ENCODE measurements around the gene UQCRC1.

Gene UQCRC1

DNA sequence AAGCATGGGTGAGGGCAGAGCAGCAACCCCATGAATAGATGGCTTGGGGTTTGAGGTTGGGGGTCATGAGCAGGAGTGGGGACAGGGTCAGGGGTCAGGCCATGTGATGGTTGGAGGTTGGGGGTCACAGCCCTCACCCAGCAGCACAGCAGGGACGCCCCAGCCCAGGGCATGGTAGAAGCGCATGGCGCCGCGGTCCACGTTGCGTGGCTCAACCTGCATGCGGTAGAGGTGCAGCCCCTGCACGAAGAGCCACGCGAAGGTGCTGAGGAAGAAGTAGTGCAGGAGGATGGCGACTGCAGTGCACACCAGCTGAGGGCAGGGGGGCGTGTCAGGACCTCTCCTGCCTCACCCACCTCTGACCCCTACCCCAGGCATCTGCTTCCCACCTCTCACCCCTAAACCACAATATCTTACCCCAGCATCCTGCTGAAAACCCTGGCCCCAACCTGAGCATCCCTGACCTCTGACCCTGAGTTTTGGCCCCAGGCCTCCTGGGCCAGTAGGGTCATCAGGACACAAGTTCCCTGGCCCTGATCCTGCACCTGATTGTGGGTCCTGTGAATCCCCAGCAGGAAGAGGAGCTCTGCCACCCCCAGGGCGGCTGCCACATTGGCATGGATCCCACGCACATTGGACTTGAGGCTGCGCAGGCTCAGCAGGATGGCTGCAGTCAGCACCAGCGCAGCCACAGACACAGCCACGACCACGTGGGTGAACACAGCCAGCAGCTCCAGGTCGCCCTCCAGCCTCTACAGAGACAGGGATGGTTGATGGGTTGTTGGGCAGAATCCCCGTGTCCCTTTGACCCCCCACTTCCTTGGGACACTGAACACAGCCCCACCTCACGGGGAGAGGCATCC, 35.7 kb upstream of the UQCRC1 start:
- H3K4me1 ChIP-seq (ENCODE audit: control insufficient read depth, insufficient read depth, low read length), result no peaks in the 10 kb centered on the region
- peaks cover 66% of the 10 kb centered on the region for H3K36me3 ChIP-seq (ENCODE audit: control insufficient read depth, insufficient read depth, low read length)
- no peaks in the 10 kb centered on the region for H3K27me3 ChIP-seq (ENCODE audit: control insufficient read depth, insufficient read depth, low read length)
- no peak overlapping the region for H3K9ac ChIP-seq (ENCODE audit: low read depth, low read length)
- H3K9me3 ChIP-seq (ENCODE audit: control insufficient read depth, insufficient read depth, low read length), result no peaks in the 10 kb centered on the region
- no peak overlapping the region for H3K4me3 ChIP-seq (ENCODE audit: low read depth, low read length)

DNA sequence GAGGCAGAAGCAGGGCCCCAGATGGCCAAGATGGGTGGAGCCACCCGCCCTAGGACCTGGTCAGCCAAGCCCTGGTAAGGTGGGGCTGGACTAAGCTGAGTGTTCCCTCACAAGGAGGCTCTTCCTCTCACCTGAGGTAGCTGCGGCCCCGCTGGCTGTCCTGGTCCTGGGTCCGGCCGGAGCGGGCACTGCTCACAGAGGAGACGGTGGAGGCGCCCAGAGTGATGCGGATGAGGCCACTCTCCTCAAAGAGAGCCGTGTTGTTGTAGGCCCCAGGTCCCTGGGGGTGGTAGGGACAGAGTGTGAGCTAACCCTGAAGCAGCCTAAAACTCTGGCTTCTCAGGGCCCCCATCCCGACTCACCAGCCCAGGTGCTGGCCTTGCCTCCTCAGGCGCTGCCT, 33.2 kb upstream of the UQCRC1 start:
- no peaks in the 10 kb centered on the region for H3K27me3 ChIP-seq (ENCODE audit: control insufficient read depth, insufficient read depth, low read length)
- H3K9me3 ChIP-seq (ENCODE audit: control insufficient read depth, insufficient read depth, low read length), result no peaks in the 10 kb centered on the region
- no peak overlapping the region for H3K4me3 ChIP-seq (ENCODE audit: low read depth, low read length)
- H3K9ac ChIP-seq (ENCODE audit: low read depth, low read length), result no peak overlapping the region
- H3K36me3 ChIP-seq (ENCODE audit: control insufficient read depth, insufficient read depth, low read length), result peaks cover 54% of the 10 kb centered on the region
- no peaks in the 10 kb centered on the region for H3K4me1 ChIP-seq (ENCODE audit: control insufficient read depth, insufficient read depth, low read length)

DNA sequence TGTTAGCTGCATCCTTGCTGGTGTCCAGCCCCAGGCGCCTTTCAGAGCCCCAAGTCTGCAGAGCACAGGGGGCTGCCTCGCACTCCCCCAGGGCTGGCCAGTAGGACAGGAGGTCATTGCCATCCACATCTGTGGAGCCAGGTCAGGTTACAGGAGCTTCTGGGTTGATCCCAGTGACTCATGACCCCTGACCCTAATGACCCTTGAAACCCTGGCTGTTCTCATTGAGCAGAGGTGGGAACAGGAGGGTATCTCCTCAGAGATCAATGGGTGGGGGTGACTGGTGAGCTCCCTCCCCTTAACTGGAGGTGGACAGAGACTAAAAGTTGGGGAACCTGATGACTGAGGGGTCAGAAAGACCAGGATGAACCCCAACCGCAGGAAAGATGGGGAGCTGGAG, 31.9 kb upstream of the UQCRC1 start:
- H3K27me3 ChIP-seq (ENCODE audit: control insufficient read depth, insufficient read depth, low read length), result no peaks in the 10 kb centered on the region
- no peak overlapping the region for H3K4me3 ChIP-seq (ENCODE audit: low read depth, low read length)
- peaks cover 51% of the 10 kb centered on the region for H3K36me3 ChIP-seq (ENCODE audit: control insufficient read depth, insufficient read depth, low read length)
- H3K4me1 ChIP-seq (ENCODE audit: control insufficient read depth, insufficient read depth, low read length), result no peaks in the 10 kb centered on the region
- H3K9ac ChIP-seq (ENCODE audit: low read depth, low read length), result no peak overlapping the region
- H3K9me3 ChIP-seq (ENCODE audit: control insufficient read depth, insufficient read depth, low read length), result no peaks in the 10 kb centered on the region

DNA sequence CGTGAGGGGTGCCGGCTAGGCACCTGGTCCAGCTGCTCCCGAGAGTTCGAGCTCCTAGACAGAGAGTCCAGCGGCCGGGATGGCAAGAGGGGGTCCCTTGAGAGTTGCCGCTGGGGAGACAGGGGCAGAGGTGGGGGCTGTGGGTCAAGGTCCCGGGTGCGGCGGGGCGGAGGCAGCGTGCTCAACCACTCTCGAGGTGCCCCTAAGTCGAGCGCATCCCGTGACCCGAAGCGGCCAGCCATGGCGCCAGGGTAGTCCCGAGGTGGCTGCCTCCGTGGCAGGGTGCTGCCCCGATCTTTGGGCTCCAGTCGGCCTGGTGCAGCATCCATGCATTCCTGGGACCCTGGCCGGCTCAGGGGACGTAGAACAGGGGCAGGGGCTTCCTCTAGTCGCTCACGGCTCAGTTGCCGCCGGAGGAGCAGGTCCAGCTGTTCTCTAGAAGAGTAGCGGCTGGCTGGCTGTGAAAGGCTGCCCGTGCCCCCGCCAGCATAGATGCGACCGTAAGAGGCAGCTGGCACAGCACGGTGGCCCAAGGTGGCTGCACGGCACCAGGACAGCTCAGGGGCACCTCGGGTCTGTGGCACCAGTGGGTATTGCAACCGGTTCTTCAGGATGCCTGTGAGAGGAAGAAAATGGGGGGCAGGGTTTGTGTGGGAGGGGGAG, 30.6 kb upstream of the UQCRC1 start:
- no peaks in the 10 kb centered on the region for H3K27me3 ChIP-seq (ENCODE audit: control insufficient read depth, insufficient read depth, low read length)
- H3K9me3 ChIP-seq (ENCODE audit: control insufficient read depth, insufficient read depth, low read length), result no peaks in the 10 kb centered on the region
- no peak overlapping the region for H3K9ac ChIP-seq (ENCODE audit: low read depth, low read length)
- no peak overlapping the region for H3K4me3 ChIP-seq (ENCODE audit: low read depth, low read length)
- no peaks in the 10 kb centered on the region for H3K4me1 ChIP-seq (ENCODE audit: control insufficient read depth, insufficient read depth, low read length)
- H3K36me3 ChIP-seq (ENCODE audit: control insufficient read depth, insufficient read depth, low read length), result peaks cover 39% of the 10 kb centered on the region

DNA sequence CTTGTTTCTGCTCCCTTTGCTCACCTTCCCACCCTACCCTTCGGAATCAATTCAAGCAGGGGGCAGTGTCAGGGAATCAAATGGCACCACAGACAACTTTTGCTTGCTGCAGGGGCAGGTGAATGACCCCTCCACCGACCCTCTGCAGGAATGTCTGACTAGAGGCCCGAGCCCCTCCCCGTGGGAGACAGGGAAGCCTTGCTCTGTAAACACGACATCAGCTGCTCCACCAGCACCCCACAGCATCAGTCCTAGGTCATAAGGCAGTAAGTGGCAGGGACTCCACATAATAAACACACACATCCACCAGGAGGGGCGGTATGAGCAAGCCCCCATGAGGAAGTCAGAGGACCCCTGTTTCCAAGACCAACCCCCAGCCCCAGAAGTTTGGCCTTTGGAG, 27.9 kb upstream of the UQCRC1 start:
- no peaks in the 10 kb centered on the region for H3K27me3 ChIP-seq (ENCODE audit: control insufficient read depth, insufficient read depth, low read length)
- no peaks in the 10 kb centered on the region for H3K9me3 ChIP-seq (ENCODE audit: control insufficient read depth, insufficient read depth, low read length)
- no peak overlapping the region for H3K9ac ChIP-seq (ENCODE audit: low read depth, low read length)
- H3K36me3 ChIP-seq (ENCODE audit: control insufficient read depth, insufficient read depth, low read length), result peaks cover 32% of the 10 kb centered on the region
- H3K4me1 ChIP-seq (ENCODE audit: control insufficient read depth, insufficient read depth, low read length), result no peaks in the 10 kb centered on the region
- no peak overlapping the region for H3K4me3 ChIP-seq (ENCODE audit: low read depth, low read length)

DNA sequence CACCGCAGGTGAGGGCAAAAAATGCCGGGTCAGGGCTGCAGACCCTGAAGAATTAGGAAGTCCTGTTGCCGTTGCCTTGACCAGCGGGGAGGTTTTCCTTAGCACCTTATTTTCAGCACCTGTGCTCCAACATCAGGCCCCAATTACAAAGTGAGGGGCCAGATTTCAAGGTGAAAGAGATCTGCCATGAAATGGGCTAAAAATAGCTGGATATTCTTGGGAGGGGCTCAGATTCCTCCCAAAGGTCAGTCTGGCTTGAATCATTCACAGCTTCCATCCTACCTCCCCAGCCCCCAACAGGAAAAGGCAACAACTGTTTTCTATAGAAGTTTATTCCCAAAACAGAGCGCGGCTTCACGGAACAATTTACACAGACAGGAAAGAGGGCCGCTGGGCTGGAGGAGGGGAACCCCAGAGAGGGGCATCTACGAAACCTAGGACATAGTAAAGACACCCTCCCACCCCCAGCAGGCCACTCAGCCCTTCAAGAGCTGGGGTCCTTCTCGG, 26.8 kb upstream of the UQCRC1 start:
- H3K9ac ChIP-seq (ENCODE audit: low read depth, low read length), result peak overlapping the region; percentile 28
- no peaks in the 10 kb centered on the region for H3K9me3 ChIP-seq (ENCODE audit: control insufficient read depth, insufficient read depth, low read length)
- H3K27me3 ChIP-seq (ENCODE audit: control insufficient read depth, insufficient read depth, low read length), result no peaks in the 10 kb centered on the region
- peaks cover 38% of the 10 kb centered on the region for H3K36me3 ChIP-seq (ENCODE audit: control insufficient read depth, insufficient read depth, low read length)
- H3K4me1 ChIP-seq (ENCODE audit: control insufficient read depth, insufficient read depth, low read length), result no peaks in the 10 kb centered on the region
- peak overlapping the region; percentile 89 for H3K4me3 ChIP-seq (ENCODE audit: low read depth, low read length)

DNA sequence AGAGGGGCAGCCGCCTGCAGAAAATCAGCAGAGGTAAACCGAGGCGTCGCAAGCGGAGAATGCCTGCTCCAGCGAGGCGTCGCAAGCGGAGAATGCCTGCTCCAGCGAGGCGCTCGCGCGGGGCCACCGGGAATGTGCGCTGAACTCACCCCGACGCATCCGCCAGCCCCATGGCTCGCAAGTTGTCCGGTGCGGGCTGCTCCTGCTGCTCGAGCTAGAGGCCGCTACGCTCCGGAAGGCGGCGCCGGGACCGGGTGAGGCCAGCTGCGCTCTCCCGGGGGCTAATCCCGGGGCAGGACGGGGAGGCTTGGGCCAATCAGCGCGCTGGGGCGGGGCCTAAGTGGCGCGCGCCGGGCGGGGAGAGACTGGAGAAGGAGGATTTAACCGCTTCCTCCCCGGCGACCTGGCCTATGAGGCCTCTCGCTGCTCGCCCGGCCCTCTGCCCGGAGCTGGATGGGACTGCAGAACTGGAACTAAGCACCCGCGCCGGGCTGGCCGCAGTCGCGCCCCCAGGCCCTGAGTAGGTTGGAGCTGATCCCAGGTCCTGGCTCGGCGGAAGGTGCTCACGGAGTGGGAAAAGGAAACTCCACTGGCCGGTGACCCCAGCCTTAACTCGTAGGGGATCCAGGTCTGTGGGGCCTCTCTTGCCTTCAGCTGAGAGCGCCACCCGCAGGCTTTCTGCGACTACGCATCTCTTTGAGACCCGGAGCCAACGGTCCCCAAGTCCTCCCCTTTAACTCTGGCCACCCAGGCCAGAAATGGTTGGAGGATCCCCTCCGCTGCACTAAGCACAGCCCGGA, 26.0 kb upstream of the UQCRC1 start, which contains the start of gene SLC26A6:
TSS of gene SLC26A6 (minus strand) at position 240 of the 800 bp plus-strand sequence. CDS start at position 172, 68 bp downstream.
- H3K4me3 ChIP-seq (ENCODE audit: low read depth, low read length), result peak within 1 kb of the TSS; percentile 89
- H3K9me3 ChIP-seq (ENCODE audit: control insufficient read depth, insufficient read depth, low read length), result no peaks in the 10 kb centered on the region
- H3K4me1 ChIP-seq (ENCODE audit: control insufficient read depth, insufficient read depth, low read length), result no peaks in the 10 kb centered on the region
- peaks cover 45% of the 10 kb centered on the region for H3K36me3 ChIP-seq (ENCODE audit: control insufficient read depth, insufficient read depth, low read length)
- peak within 1 kb of the TSS; percentile 81 for H3K9ac ChIP-seq (ENCODE audit: low read depth, low read length)
- H3K27me3 ChIP-seq (ENCODE audit: control insufficient read depth, insufficient read depth, low read length), result no peaks in the 10 kb centered on the region

DNA sequence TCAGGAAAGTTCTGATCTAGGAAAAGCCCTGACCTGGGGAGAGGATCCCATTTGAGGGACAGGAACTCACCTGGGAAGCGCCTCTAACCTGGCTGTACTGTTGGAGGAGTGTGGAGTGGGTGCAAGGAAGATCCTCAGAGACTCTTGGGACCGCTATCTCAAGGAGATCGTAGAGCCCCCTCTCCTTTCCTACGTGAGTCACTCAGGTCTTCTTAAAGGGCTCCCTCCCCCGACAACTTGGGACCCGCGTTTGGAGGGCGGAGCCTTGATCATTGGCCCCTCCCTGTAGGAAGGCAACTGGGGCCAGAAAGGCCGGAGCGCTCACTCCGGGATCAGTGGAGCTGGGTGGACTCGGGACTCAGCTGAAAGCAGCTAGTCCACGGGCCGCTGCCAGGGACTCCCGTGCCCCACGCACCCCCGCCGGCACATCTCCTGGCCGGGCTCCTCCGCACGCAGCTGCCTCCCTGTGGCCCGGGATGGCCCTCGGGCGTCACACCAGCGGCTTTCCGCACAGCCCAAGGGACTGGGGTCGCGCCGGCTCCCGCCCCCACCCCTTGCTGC, 25.3 kb upstream of the UQCRC1 start:
- Histone ChIP-seq H3K9me3 (ENCODE audit: control insufficient read depth, insufficient read depth, low read length) (no peaks in the 10 kb centered on the region), H3K4me1 (ENCODE audit: control insufficient read depth, insufficient read depth, low read length) (no peaks in the 10 kb centered on the region), H3K4me3 (ENCODE audit: low read depth, low read length) (peak overlapping the region; percentile 89), H3K36me3 (ENCODE audit: control insufficient read depth, insufficient read depth, low read length) (peaks cover 44% of the 10 kb centered on the region), H3K9ac (ENCODE audit: low read depth, low read length) (peak overlapping the region; percentile 81), H3K27me3 (ENCODE audit: control insufficient read depth, insufficient read depth, low read length) (no peaks in the 10 kb centered on the region)

DNA sequence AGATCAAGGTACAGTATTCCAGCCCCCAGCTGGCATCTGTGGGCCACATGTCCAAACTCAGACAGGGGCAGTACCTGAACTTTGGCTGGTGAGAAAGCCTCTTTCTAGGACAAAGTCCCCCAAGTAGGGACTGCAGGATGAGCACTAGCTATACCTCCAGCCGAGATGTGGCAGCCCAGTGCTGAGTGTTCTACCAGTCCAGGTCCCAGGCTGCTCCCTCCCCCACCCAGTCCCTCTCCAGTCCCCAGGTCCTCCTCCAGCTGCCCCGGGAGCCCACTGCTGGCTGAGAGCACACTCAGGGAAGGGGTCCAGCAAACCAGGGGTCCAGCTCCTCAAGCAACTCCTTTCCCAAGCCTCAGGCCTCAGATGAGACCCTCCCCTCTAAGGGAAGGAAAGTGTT, 24.3 kb upstream of the UQCRC1 start:
- Histone ChIP-seq H3K9ac (ENCODE audit: low read depth, low read length) (no peak overlapping the region), H3K36me3 (ENCODE audit: control insufficient read depth, insufficient read depth, low read length) (peaks cover 47% of the 10 kb centered on the region), H3K27me3 (ENCODE audit: control insufficient read depth, insufficient read depth, low read length) (no peaks in the 10 kb centered on the region), H3K4me3 (ENCODE audit: low read depth, low read length) (no peak overlapping the region), H3K9me3 (ENCODE audit: control insufficient read depth, insufficient read depth, low read length) (no peaks in the 10 kb centered on the region), H3K4me1 (ENCODE audit: control insufficient read depth, insufficient read depth, low read length) (no peaks in the 10 kb centered on the region)

DNA sequence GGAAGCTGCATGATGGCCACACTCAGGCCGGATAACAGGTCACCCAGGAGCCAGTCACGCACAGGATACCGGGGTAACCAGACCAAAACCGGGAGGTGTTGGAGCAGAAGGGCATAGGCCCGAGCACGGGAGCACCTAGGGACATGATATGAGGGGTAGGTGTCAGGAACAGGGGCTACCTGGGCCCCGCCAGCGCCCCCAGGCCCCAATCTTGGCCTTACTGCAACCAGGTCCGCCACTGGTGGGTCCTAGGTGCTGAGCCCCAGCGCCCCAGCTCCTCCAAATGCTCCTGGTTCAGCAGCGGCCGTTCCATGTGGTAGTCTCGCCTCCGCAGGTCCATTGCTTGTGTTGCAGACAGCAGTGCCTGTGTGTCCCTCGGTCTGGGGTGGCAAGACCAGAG, 23.8 kb upstream of the UQCRC1 start:
- Histone ChIP-seq H3K27me3 (ENCODE audit: control insufficient read depth, insufficient read depth, low read length) (no peaks in the 10 kb centered on the region), H3K36me3 (ENCODE audit: control insufficient read depth, insufficient read depth, low read length) (peaks cover 51% of the 10 kb centered on the region), H3K4me3 (ENCODE audit: low read depth, low read length) (no peak overlapping the region), H3K9ac (ENCODE audit: low read depth, low read length) (no peak overlapping the region), H3K9me3 (ENCODE audit: control insufficient read depth, insufficient read depth, low read length) (no peaks in the 10 kb centered on the region), H3K4me1 (ENCODE audit: control insufficient read depth, insufficient read depth, low read length) (no peaks in the 10 kb centered on the region)

Measured in iPS-15b (cell line).